ENCODE measurements around the gene AGMO.

- no peak for TF ChIP-seq CTCF (IDR thresholded peaks at IDR 0.05 in 4 of 5, conservative IDR thresholded peaks at IDR 0.05 in 1 of 5)
- no peak for TF ChIP-seq POLR2A (IDR thresholded peaks at IDR 0.05)
These were observed 7.7 kb downstream of the AGMO start for GRCh38 chr7:15554081-15554480.
